IMR-90 (cell line): ENCODE measurements around the gene MBTPS1. TPM values are rescaled to one million over a fixed set of nuclear protein-coding genes. Genes with fewer than 3 reads are reported as not detected.

ENCODE experiments used
- ATAC-seq: fragments of 200-7000 bp; cut with Tn5 transposase; 2 replicates; pipeline ENCODE4 v1.9.1; 2020; ENCODE audit warnings: low read depth, mild to moderate bottlenecking, moderate library complexity
- BruUV-seq: library from RNA; stranded (reverse); fragments of 400-500 nt; replicated peaks from 2 replicates; lab custom pipeline; 2021; lab: Mats Ljungman, UMichigan
- CTCF ChIA-PET: fragments of 300-600 bp; formaldehyde crosslinking; extraction: SDS; loops from one replicate; lab custom pipeline; 2021; ENCODE audit warnings: antibody characterized with exemption; lab: Yijun Ruan, JAX
- POLR2A ChIA-PET: fragments of 300-600 bp; sonication (Branson Sonifier 250); formaldehyde crosslinking; loops from one replicate; lab custom pipeline; 2022; ENCODE audit warnings: antibody characterized with exemption; ENCODE audit not compliant: unreplicated experiment; lab: Charles Lee
- DNase-seq: peaks from one replicate; pipeline ENCODE4 v3.0.0; 2013
- H2AFZ ChIP-seq: replicated peaks from 2 replicates; pipeline ENCODE3; 2013; ENCODE audit warnings: low read length, mild to moderate bottlenecking; ENCODE audit not compliant: poor library complexity
- H2AK5ac ChIP-seq: 2 replicates; pipeline ENCODE4 v1.6.1; 2013; ENCODE audit warnings: low read depth, low read length, inconsistent platforms
- H2AK9ac ChIP-seq: replicated peaks from 2 replicates; pipeline ENCODE3; 2013; ENCODE audit warnings: mild to moderate bottlenecking, low read depth, low read length, moderate library complexity; ENCODE audit not compliant: poor library complexity
- H2BK120ac ChIP-seq: 2 replicates; pipeline ENCODE4 v1.6.1; 2013; ENCODE audit warnings: low read depth, low read length, inconsistent platforms
- H2BK15ac ChIP-seq: 3 replicates; pipeline ENCODE4 v1.6.1; 2013; ENCODE audit warnings: low read depth, low read length, inconsistent platforms
- H2BK20ac ChIP-seq: 2 replicates; pipeline ENCODE4 v1.6.1; 2013; ENCODE audit warnings: low read depth, mild to moderate bottlenecking, inconsistent platforms, low read length, moderate library complexity
- H2BK5ac ChIP-seq: 2 replicates; pipeline ENCODE4 v1.6.1; 2013; ENCODE audit warnings: mild to moderate bottlenecking, low read depth, low read length, inconsistent platforms; ENCODE audit not compliant: poor library complexity, severe bottlenecking
- H3K14ac ChIP-seq: replicated peaks from 2 replicates; pipeline ENCODE4 v1.6.1; 2013; ENCODE audit warnings: low read depth, low read length, inconsistent platforms
- H3K18ac ChIP-seq: 2 replicates; pipeline ENCODE4 v1.6.1; 2013; ENCODE audit warnings: low read depth, low read length, control low read depth
- H3K23ac ChIP-seq: 2 replicates; pipeline ENCODE4 v1.6.1; 2013; ENCODE audit warnings: low read depth, low read length, inconsistent platforms
- H3K27ac ChIP-seq: 2 replicates; pipeline ENCODE4 v1.5.1; 2013; ENCODE audit warnings: mild to moderate bottlenecking, control low read depth, low read length; ENCODE audit not compliant: insufficient read depth
- H3K27me3 ChIP-seq: 2 replicates; pipeline ENCODE4 v1.6.1; 2013; ENCODE audit warnings: low read length; ENCODE audit not compliant: control insufficient read depth, insufficient read depth
- H3K36me3 ChIP-seq: 2 replicates; pipeline ENCODE4 v1.6.1; 2013; ENCODE audit warnings: low read length, mixed read lengths; ENCODE audit not compliant: control insufficient read depth, insufficient read depth
- H3K4ac ChIP-seq: 2 replicates; pipeline ENCODE4 v1.6.1; 2013; ENCODE audit warnings: low read depth, low read length, inconsistent platforms
- H3K4me1 ChIP-seq: 2 replicates; pipeline ENCODE4 v1.6.1; 2013; ENCODE audit warnings: low read length, mixed read lengths; ENCODE audit not compliant: control insufficient read depth, insufficient read depth
- H3K4me2 ChIP-seq: 2 replicates; pipeline ENCODE4 v1.6.1; 2013; ENCODE audit warnings: low read depth, mild to moderate bottlenecking, control low read depth, low read length, moderate library complexity
- H3K4me3 ChIP-seq: 2 replicates; pipeline ENCODE4 v1.5.1; 2013; ENCODE audit warnings: low read depth, mild to moderate bottlenecking, control low read depth, low read length, moderate library complexity; ENCODE audit not compliant: insufficient read depth
- H3K56ac ChIP-seq: 2 replicates; pipeline ENCODE4 v1.6.1; 2013; ENCODE audit warnings: low read length, inconsistent platforms; ENCODE audit not compliant: insufficient read depth; ENCODE audit errors: extremely low read depth
- H3K79me1 ChIP-seq, 2 experiments: 2 replicates each; pipeline ENCODE4 v1.6.1; 2013; ENCODE audit warnings: low read length in 2 of 2, inconsistent platforms in 1 of 2, low read depth in 1 of 2
- H3K9ac ChIP-seq: 2 replicates; pipeline ENCODE4 v1.6.1; 2013; ENCODE audit warnings: low read depth, low read length, control low read depth
- H3K9me1 ChIP-seq: 2 replicates; pipeline ENCODE4 v1.6.1; 2013; ENCODE audit warnings: low read length, inconsistent platforms; ENCODE audit not compliant: insufficient read depth
- H3K9me3 ChIP-seq: 2 replicates; pipeline ENCODE4 v1.6.1; 2013; ENCODE audit warnings: low read length; ENCODE audit not compliant: control insufficient read depth, insufficient read depth
- H4K20me1 ChIP-seq: 2 replicates; pipeline ENCODE4 v1.6.1; 2013; ENCODE audit warnings: low read length, inconsistent platforms; ENCODE audit not compliant: insufficient read depth
- H4K5ac ChIP-seq: 2 replicates; pipeline ENCODE4 v1.6.1; 2013; ENCODE audit warnings: mild to moderate bottlenecking, low read depth, low read length, control low read depth
- H4K8ac ChIP-seq, 2 experiments: 2 replicates each; pipeline ENCODE4 v1.6.1; 2013; ENCODE audit warnings: low read depth in 2 of 2, low read length in 2 of 2, control low read depth in 1 of 2, inconsistent platforms in 1 of 2
- H4K91ac ChIP-seq: 2 replicates; pipeline ENCODE4 v1.6.1; 2013; ENCODE audit warnings: low read depth, low read length, inconsistent platforms; ENCODE audit not compliant: insufficient read depth
- BHLHE40 ChIP-seq: fragments of 150-350 bp; IDR thresholded peaks from 2 replicates; pipeline ENCODE4 v1.6.1; 2016; ENCODE audit warnings: mild to moderate bottlenecking, low read depth, low read length
- CEBPB ChIP-seq: IDR thresholded peaks from 2 replicates; pipeline ENCODE4 v1.6.1; 2012; ENCODE audit warnings: low read depth, low read length, improper control_type of control experiment
- CHD1 ChIP-seq: IDR thresholded peaks from 2 replicates; pipeline ENCODE4 v1.6.1; 2012; ENCODE audit warnings: low read depth, low read length, improper control_type of control experiment
- CTCF ChIP-seq: conservative IDR thresholded peaks from 2 replicates; pipeline ENCODE4 v1.5.1; 2012; ENCODE audit warnings: mild to moderate bottlenecking, low read depth, low read length, improper control_type of control experiment
- FOS ChIP-seq: fragments of 150-350 bp; IDR thresholded peaks from 2 replicates; pipeline ENCODE4 v1.6.1; 2016; ENCODE audit warnings: low read depth, low read length
- MAFK ChIP-seq: IDR thresholded peaks from 2 replicates; pipeline ENCODE4 v1.6.1; 2012; ENCODE audit warnings: low read depth, low read length, improper control_type of control experiment
- MXI1 ChIP-seq: IDR thresholded peaks from 2 replicates; pipeline ENCODE4 v1.6.1; 2012; ENCODE audit warnings: low read depth, mild to moderate bottlenecking, low read length, moderate library complexity, borderline replicate concordance
- NFE2L2 ChIP-seq: fragments of 150-350 bp; IDR thresholded peaks from 2 replicates; pipeline ENCODE4 v1.6.1; 2016; ENCODE audit warnings: low read depth, mild to moderate bottlenecking, low read length
- POLR2A ChIP-seq: IDR thresholded peaks from 2 replicates; pipeline ENCODE4 v1.6.1; 2012; ENCODE audit warnings: mild to moderate bottlenecking, low read depth, low read length
- RAD21 ChIP-seq: IDR thresholded peaks from 2 replicates; pipeline ENCODE4 v1.6.1; 2012; ENCODE audit warnings: low read length, improper control_type of control experiment
- RCOR1 ChIP-seq: IDR thresholded peaks from 2 replicates; pipeline ENCODE4 v1.6.1; 2012; ENCODE audit warnings: mild to moderate bottlenecking, low read length, improper control_type of control experiment; ENCODE audit not compliant: insufficient replicate concordance
- RFX5 ChIP-seq: IDR thresholded peaks from 2 replicates; pipeline ENCODE4 v1.8.0; 2012; ENCODE audit warnings: low read depth, mild to moderate bottlenecking, low read length, moderate library complexity
- SMC3 ChIP-seq: fragments of 150-350 bp; IDR thresholded peaks from 2 replicates; pipeline ENCODE4 v1.6.1; 2016; ENCODE audit warnings: low read depth, mild to moderate bottlenecking, antibody characterized with exemption, low read length, moderate library complexity
- WGBS, 2 experiments: methylation state at CpG; one replicate each; pipeline versions ENCODE4 v1.1.5 to v1.1.7; 2013; ENCODE audit warnings: missing lambda C conversion rate in 2 of 2; ENCODE audit not compliant: insufficient read length in 1 of 2; ENCODE audit errors: extremely low coverage in 2 of 2; 5-methylcytosine and 5-hydroxymethylcytosine counted together
- dilution Hi-C: fragments of 300-500 bp; cut with HindIII; formaldehyde crosslinking; loops from one replicate; pipeline ENCODE4 v1.14.3; 2018; ENCODE audit warnings: low sequenced_read_pairs; ENCODE audit not compliant: unreplicated experiment
- in situ Hi-C: fragments of 300-500 bp; cut with MboI; formaldehyde crosslinking; loops from 3 replicates; pipeline ENCODE4 v1.14.3; 2019; ENCODE audit warnings: low sequenced_read_pairs, inconsistent platforms, mixed read lengths
- intact Hi-C: fragments of 100-400 bp; cut with micrococcal nuclease; formaldehyde crosslinking; loops from 2 replicates; pipeline ENCODE4 v1.10.0; 2022
- polyA plus RNA-seq, 3 experiments: library from polyadenylated mRNA; depleted of rRNA; stranded (reverse); fragments of >200 nt; gene quantifications; 2 replicates each; pipeline ENCODE4 v1.2.3, GENCODE V29; 2012; ENCODE audit warnings: low replicate concordance in 1 of 3
- total RNA-seq: library from RNA; depleted of rRNA; stranded (reverse); fragments of >200 nt; gene quantifications from 2 replicates; pipeline ENCODE4 v1.2.3, GENCODE V29; 2012
- TF ChIP-seq, protein P1 (sequence below): fragments of 150-350 bp; IDR thresholded peaks from 2 replicates; pipeline ENCODE4 v1.6.1; 2016; ENCODE audit warnings: low read depth, mild to moderate bottlenecking, low read length, moderate library complexity, borderline replicate concordance

The MBTPS1 gene
- total and polyA plus RNA-seq, 2 of the 4 experiments (the other 2 are of a cell fraction): 59.0 to 70.4 TPM

- no peak overlapping the region for H2BK5ac ChIP-seq
- no TSS peak for BruUV-seq
- H3K9ac ChIP-seq: no peak overlapping the region
- CTCF ChIA-PET: no interaction called here
- dilution Hi-C loops: no loop called here
- no CpG with 5 or more reads among the region's 10 CpGs for WGBS, 2 experiments
- POLR2A ChIA-PET: no interaction called here
- no peak overlapping the region for H3K56ac ChIP-seq
- H2AK5ac ChIP-seq: no peak overlapping the region
- no peak overlapping the region for H2AK9ac ChIP-seq
- peaks cover 2% of the 10 kb centered on the region for H3K9me1 ChIP-seq
- no peaks in the 10 kb centered on the region for H3K4me1 ChIP-seq
- no peak overlapping the region for H2BK20ac ChIP-seq
- H3K23ac ChIP-seq: no peak overlapping the region
- H3K14ac ChIP-seq: no peak overlapping the region
- H3K4me3 ChIP-seq: no peak overlapping the region
- peaks cover 8% of the 10 kb centered on the region for H3K36me3 ChIP-seq
- no peak overlapping the region for H2BK120ac ChIP-seq
- no peak overlapping the region for H3K18ac ChIP-seq
- H3K27me3 ChIP-seq: no peaks in the 10 kb centered on the region
- no peaks in the 10 kb centered on the region for H4K20me1 ChIP-seq
- ATAC-seq: no peak
- no peak overlapping the region for H4K91ac ChIP-seq
- H4K5ac ChIP-seq: no peak overlapping the region
- no peak overlapping the region for H3K4me2 ChIP-seq
- intact Hi-C loops: no loop called here
- H4K8ac ChIP-seq: no peak overlapping the region
- H2AFZ ChIP-seq: no peak overlapping the region
- TF ChIP-seq RAD21 (no peak), CHD1 (no peak), CEBPB (no peak), NFE2L2 (no peak), RCOR1 (no peak), MXI1 (no peak), MAFK (no peak), RFX5 (no peak), CTCF (no peak), POLR2A (no peak), BHLHE40 (no peak), FOS (no peak), SMC3 (no peak)
- TF ChIP-seq, protein P1, sequence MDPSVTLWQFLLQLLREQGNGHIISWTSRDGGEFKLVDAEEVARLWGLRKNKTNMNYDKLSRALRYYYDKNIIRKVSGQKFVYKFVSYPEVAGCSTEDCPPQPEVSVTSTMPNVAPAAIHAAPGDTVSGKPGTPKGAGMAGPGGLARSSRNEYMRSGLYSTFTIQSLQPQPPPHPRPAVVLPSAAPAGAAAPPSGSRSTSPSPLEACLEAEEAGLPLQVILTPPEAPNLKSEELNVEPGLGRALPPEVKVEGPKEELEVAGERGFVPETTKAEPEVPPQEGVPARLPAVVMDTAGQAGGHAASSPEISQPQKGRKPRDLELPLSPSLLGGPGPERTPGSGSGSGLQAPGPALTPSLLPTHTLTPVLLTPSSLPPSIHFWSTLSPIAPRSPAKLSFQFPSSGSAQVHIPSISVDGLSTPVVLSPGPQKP: no peak
- H3K27ac ChIP-seq: no peak overlapping the region
- no peak for DNase-seq
- in situ Hi-C loops: no loop called here
- no peak overlapping the region for H3K4ac ChIP-seq
- H3K79me1 ChIP-seq: peaks cover 3 to 11% of the 10 kb centered on the region in 2 experiments; a peak in 3 of 4 replicates
- H2BK15ac ChIP-seq: no peak overlapping the region
- no peaks in the 10 kb centered on the region for H3K9me3 ChIP-seq
Measured at GRCh38 chr16:84121007-84121406, 4.3 kb upstream of the MBTPS1 start.
